ENCODE results near the gene PSG7. TPM values are rescaled to one million over a fixed set of nuclear protein-coding genes. Genes with fewer than 3 reads are reported as not detected.
"Not testable (repeated sequence)": the region's sequence is repeated elsewhere in the genome, so short reads cannot be mapped to it uniquely, and the experiment has no call there.

PSG7 gene
- polyA plus RNA-seq, 1 donor from 2014 or later: not detected

- no peaks in the 10 kb centered on the region for H4K20me1 ChIP-seq (ENCODE audit: insufficient read depth)
- H3K27me3 ChIP-seq (ENCODE audit: insufficient read depth, low read depth, low read length): no peaks in the 10 kb centered on the region
- H3F3A ChIP-seq (ENCODE audit: insufficient read depth, low read length, poor library complexity, severe bottlenecking): no peaks in the 10 kb centered on the region
- no peaks in the 10 kb centered on the region for H3K9me2 ChIP-seq (ENCODE audit: insufficient read depth, low read length)
- no peaks in the 10 kb centered on the region for H3K9me3 ChIP-seq (ENCODE audit: low read length)
- H3K36me3 ChIP-seq (ENCODE audit: insufficient read depth, low read length): no peaks in the 10 kb centered on the region
- no peak for TF ChIP-seq SMC3 (conservative IDR thresholded peaks at IDR 0.05; ENCODE audit: poor library complexity)
- no peak for TF ChIP-seq EP300 (conservative IDR thresholded peaks at IDR 0.05; ENCODE audit: poor library complexity, severe bottlenecking)
- no peak for TF ChIP-seq RAD21 (conservative IDR thresholded peaks at IDR 0.05)
- no peak for TF ChIP-seq CTCF (IDR thresholded peaks at IDR 0.05; ENCODE audit: poor library complexity, severe bottlenecking)
- no peak for TF ChIP-seq EZH2 (IDR thresholded peaks at IDR 0.05; ENCODE audit: borderline replicate concordance, insufficient read depth, low read length, poor library complexity, severe bottlenecking)
- TF ChIP-seq REST (IDR thresholded peaks at IDR 0.05; ENCODE audit: borderline replicate concordance): no peak
- no peak for TF ChIP-seq MXI1 (conservative IDR thresholded peaks at IDR 0.05; ENCODE audit: poor library complexity, severe bottlenecking)
- no peak for TF ChIP-seq POLR2AphosphoS5 (IDR thresholded peaks at IDR 0.05)
- no peak for TF ChIP-seq TAF1 (IDR thresholded peaks at IDR 0.05; ENCODE audit: low read depth)
- H2AFZ ChIP-seq (ENCODE audit: low read depth, low read length): no peak overlapping the region
- no peak overlapping the region for H3K4me2 ChIP-seq (ENCODE audit: low read length)
- H3K27ac ChIP-seq (ENCODE audit: low read length): no peak overlapping the region
- H3K79me2 ChIP-seq (replicated peaks; ENCODE audit: insufficient read depth, low read length): no peaks in the 10 kb centered on the region
- H3K4me3 ChIP-seq (ENCODE audit: low read length): no peak overlapping the region
- H3K9ac ChIP-seq (ENCODE audit: low read length): no peak overlapping the region
These were observed 28.2 kb upstream of the PSG7 start for GRCh38 chr19:42965176-42965575.

GRCh38 chr19:42961119-42961518 lies 24.1 kb upstream of the PSG7 start:
- H3K4me2 ChIP-seq (ENCODE audit: low read length): no peak overlapping the region
- no peak overlapping the region for H3K4me3 ChIP-seq (ENCODE audit: low read length)
- H4K20me1 ChIP-seq (ENCODE audit: insufficient read depth): no peaks in the 10 kb centered on the region
- H3K9ac ChIP-seq (ENCODE audit: low read length): no peak overlapping the region
- TF ChIP-seq EZH2 (IDR thresholded peaks at IDR 0.05; ENCODE audit: borderline replicate concordance, insufficient read depth, low read length, poor library complexity, severe bottlenecking) (no peak), SMC3 (conservative IDR thresholded peaks at IDR 0.05; ENCODE audit: poor library complexity) (no peak), EP300 (conservative IDR thresholded peaks at IDR 0.05; ENCODE audit: poor library complexity, severe bottlenecking) (no peak), MXI1 (conservative IDR thresholded peaks at IDR 0.05; ENCODE audit: poor library complexity, severe bottlenecking) (no peak), RAD21 (conservative IDR thresholded peaks at IDR 0.05) (no peak), POLR2AphosphoS5 (IDR thresholded peaks at IDR 0.05) (no peak), TAF1 (IDR thresholded peaks at IDR 0.05; ENCODE audit: low read depth) (no peak), CTCF (IDR thresholded peaks at IDR 0.05; ENCODE audit: poor library complexity, severe bottlenecking) (no peak), REST (IDR thresholded peaks at IDR 0.05; ENCODE audit: borderline replicate concordance) (no peak)
- no peaks in the 10 kb centered on the region for H3K9me3 ChIP-seq (ENCODE audit: low read length)
- H3F3A ChIP-seq (ENCODE audit: insufficient read depth, low read length, poor library complexity, severe bottlenecking): no peaks in the 10 kb centered on the region
- no peaks in the 10 kb centered on the region for H3K27me3 ChIP-seq (ENCODE audit: insufficient read depth, low read depth, low read length)
- no peak overlapping the region for H2AFZ ChIP-seq (ENCODE audit: low read depth, low read length)
- no peak overlapping the region for H3K27ac ChIP-seq (ENCODE audit: low read length)
- no peaks in the 10 kb centered on the region for H3K36me3 ChIP-seq (ENCODE audit: insufficient read depth, low read length)
- no peaks in the 10 kb centered on the region for H3K79me2 ChIP-seq (replicated peaks; ENCODE audit: insufficient read depth, low read length)
- H3K9me2 ChIP-seq (ENCODE audit: insufficient read depth, low read length): no peaks in the 10 kb centered on the region

- not testable (repeated sequence) for H3K27ac ChIP-seq (ENCODE audit: low read length); H3K27me3 ChIP-seq (ENCODE audit: insufficient read depth, low read depth, low read length); H3K9me2 ChIP-seq (ENCODE audit: insufficient read depth, low read length); H3K79me2 ChIP-seq (replicated peaks; ENCODE audit: insufficient read depth, low read length); H3K4me2 ChIP-seq (ENCODE audit: low read length); H3K9ac ChIP-seq (ENCODE audit: low read length); H4K20me1 ChIP-seq (ENCODE audit: insufficient read depth); H3F3A ChIP-seq (ENCODE audit: insufficient read depth, low read length, poor library complexity, severe bottlenecking); H3K36me3 ChIP-seq (ENCODE audit: insufficient read depth, low read length); H3K9me3 ChIP-seq (ENCODE audit: low read length); H3K4me3 ChIP-seq (ENCODE audit: low read length); H2AFZ ChIP-seq (ENCODE audit: low read depth, low read length)
These were observed 15.1 kb upstream of the PSG7 start for GRCh38 chr19:42952126-42952525.

All from neural cell (in vitro differentiated cells).